HCT116 (cell line): ENCODE data around the gene CPHXL2. TPM values are rescaled to one million over a fixed set of nuclear protein-coding genes. Genes with fewer than 3 reads are reported as not detected.

Experiments used
- ATAC-seq: fragments of 200-7000 bp; cut with Tn5 transposase; 2 replicates; pipeline ENCODE4 v1.9.1; 2020; ENCODE audit warnings: mild to moderate bottlenecking, moderate library complexity
- BruUV-seq: library from RNA; stranded (reverse); fragments of 400-500 nt; replicated peaks from 2 replicates; lab custom pipeline; 2021; lab: Mats Ljungman, UMichigan
- CTCF ChIA-PET: fragments of 300-600 bp; sonication (Branson Sonifier 250); formaldehyde crosslinking; loops from one replicate; lab custom pipeline; 2021; ENCODE audit warnings: antibody characterized with exemption; lab: Charles Lee
- POLR2A ChIA-PET: fragments of 300-600, 350-600 bp; sonication (Branson Sonifier 250); formaldehyde crosslinking; loops from one replicate; lab custom pipeline; 2021; ENCODE audit warnings: antibody characterized with exemption; lab: Charles Lee
- RAD21 ChIA-PET, 2 experiments: fragments of 300-600 bp; sonication (Branson Sonifier 250); formaldehyde crosslinking; loops; one replicate each; lab custom pipeline; 2023; ENCODE audit warnings: low total read pairs in 2 of 2; ENCODE audit not compliant: uncharacterized antibody in 2 of 2, unreplicated experiment in 2 of 2, low non-redundant PET in 1 of 2; lab: Charles Lee
- DNase-seq: peaks from one replicate; pipeline ENCODE4 v3.0.0-alpha.2; 2010; ENCODE audit warnings: low read depth, low spot score
- H2AFZ ChIP-seq: fragments of 200-600 bp; shearing (Covaris generic), sonication (generic); 2 replicates; pipeline ENCODE4 v1.6.1; 2017; ENCODE audit warnings: low read depth, mixed run types, mixed read lengths, antibody characterized with exemption, low read length; ENCODE audit not compliant: poor library complexity, severe bottlenecking
- H3K27ac ChIP-seq: 2 replicates; pipeline ENCODE4 v1.5.1; 2012; ENCODE audit warnings: low read depth, low read length
- H3K27me3 ChIP-seq: fragments of 200-600 bp; sonication (generic); 2 replicates; pipeline ENCODE4 v1.6.1; 2016; ENCODE audit warnings: mixed run types, low read length, mixed read lengths; ENCODE audit not compliant: insufficient read depth
- H3K36me3 ChIP-seq, 2 experiments: fragments of 200-500 bp in 1 of 2; fragments of 200-600 bp in 1 of 2; sonication (Bioruptor generic) in 1 of 2; sonication (generic) in 1 of 2; 2 replicates each; pipeline versions ENCODE4 v1.5.1 to v1.6.1; 2014 to 2016; ENCODE audit warnings: low read length in 2 of 2, inconsistent platforms in 1 of 2, mixed read lengths in 1 of 2, mixed run types in 1 of 2; ENCODE audit not compliant: insufficient read depth in 2 of 2, control insufficient read depth in 1 of 2
- H3K4me1 ChIP-seq, 2 experiments: fragments of 200-600 bp in 1 of 2; sonication (generic) in 1 of 2; 2 replicates each; pipeline versions ENCODE4 v1.5.1 to v1.6.1; 2012 to 2017; ENCODE audit warnings: low read length in 2 of 2, inconsistent platforms in 1 of 2, mild to moderate bottlenecking in 1 of 2, mixed read lengths in 1 of 2, mixed run types in 1 of 2, moderate library complexity in 1 of 2; ENCODE audit not compliant: insufficient read depth in 2 of 2, control insufficient read depth in 1 of 2
- H3K4me2 ChIP-seq: fragments of 200-600 bp; sonication (generic); 2 replicates; pipeline ENCODE4 v1.6.1; 2017; ENCODE audit warnings: mixed run types, low read length, mixed read lengths
- H3K4me3 ChIP-seq, 2 experiments: fragments of 200-600 bp in 1 of 2; sonication (generic) in 1 of 2; replicated peaks in 1 of 2; 2 replicates each; pipeline ENCODE4 v1.5.1; 2011 to 2016; ENCODE audit warnings: low read length in 2 of 2, control low read depth in 1 of 2, low read depth in 1 of 2, mild to moderate bottlenecking in 1 of 2, mixed read lengths in 1 of 2, mixed run types in 1 of 2
- H3K79me2 ChIP-seq: fragments of 200-600 bp; sonication (generic); 2 replicates; pipeline ENCODE4 v1.6.1; 2017; ENCODE audit warnings: mild to moderate bottlenecking, mixed run types, low read length, moderate library complexity, mixed read lengths; ENCODE audit not compliant: insufficient read depth
- H3K9ac ChIP-seq: fragments of 200-600 bp; sonication (generic); 2 replicates; pipeline ENCODE4 v1.6.1; 2016; ENCODE audit warnings: low read length, mixed read lengths
- H3K9me2 ChIP-seq: fragments of 200-600 bp; sonication (generic), shearing (Covaris generic); 2 replicates; pipeline ENCODE4 v1.6.1; 2017; ENCODE audit warnings: mixed run types, mild to moderate bottlenecking, moderate library complexity; ENCODE audit not compliant: insufficient read depth
- H3K9me3 ChIP-seq, 2 experiments: fragments of 200-500 bp in 1 of 2; fragments of 200-600 bp in 1 of 2; sonication (Bioruptor generic) in 1 of 2; sonication (generic) in 1 of 2; 2 replicates each; pipeline ENCODE4 v1.6.1; 2014 to 2017; ENCODE audit warnings: low read length in 2 of 2, mixed read lengths in 2 of 2, inconsistent platforms in 1 of 2, low read depth in 1 of 2, mild to moderate bottlenecking in 1 of 2, mixed run types in 1 of 2, moderate library complexity in 1 of 2; ENCODE audit not compliant: control insufficient read depth in 1 of 2, insufficient read depth in 1 of 2
- H4K20me1 ChIP-seq: fragments of 200-600 bp; sonication (generic), shearing (Covaris generic); 2 replicates; pipeline ENCODE4 v1.6.1; 2017; ENCODE audit warnings: mixed run types, mild to moderate bottlenecking, moderate library complexity; ENCODE audit not compliant: insufficient read depth
- CBX3 ChIP-seq: IDR thresholded peaks from 2 replicates; pipeline ENCODE4 v1.6.1; 2012; ENCODE audit warnings: low read depth
- CEBPB ChIP-seq: IDR thresholded peaks from 2 replicates; pipeline ENCODE4 v1.6.1; 2012; ENCODE audit warnings: low read depth
- ELF1 ChIP-seq: IDR thresholded peaks from 2 replicates; pipeline ENCODE4 v1.6.1; 2012; ENCODE audit warnings: low read depth, borderline replicate concordance
- EZH2phosphoT487 ChIP-seq: fragments of 200-600 bp; IDR thresholded peaks from 2 replicates; pipeline ENCODE4 v1.6.1; 2018; ENCODE audit warnings: antibody characterized with exemption, borderline replicate concordance
- JUND ChIP-seq: IDR thresholded peaks from 2 replicates; pipeline ENCODE4 v1.6.1; 2012
- POLR2AphosphoS5 ChIP-seq: IDR thresholded peaks from 2 replicates; pipeline ENCODE4 v1.6.1; 2011; ENCODE audit warnings: mild to moderate bottlenecking, low read depth, low read length, moderate library complexity
- RAD21 ChIP-seq: IDR thresholded peaks from 2 replicates; pipeline ENCODE4 v1.6.1; 2012; ENCODE audit warnings: low read depth, mild to moderate bottlenecking
- SIN3A ChIP-seq: IDR thresholded peaks from 2 replicates; pipeline ENCODE4 v1.6.1; 2012; ENCODE audit warnings: low read depth
- TCF7L2 ChIP-seq: IDR thresholded peaks from 2 replicates; pipeline ENCODE4 v1.7.0; 2011; ENCODE audit warnings: borderline replicate concordance, inconsistent platforms; ENCODE audit not compliant: insufficient read depth, insufficient read length; ENCODE audit errors: extremely low read depth
- YY1 ChIP-seq: IDR thresholded peaks from 2 replicates; pipeline ENCODE4 v1.6.1; 2011; ENCODE audit warnings: low read length, low read depth, moderate library complexity, mild to moderate bottlenecking; ENCODE audit not compliant: insufficient replicate concordance; ENCODE audit errors: extremely low read depth
- ZFX ChIP-seq: fragments of 450-650 bp; IDR thresholded peaks from 2 replicates; pipeline ENCODE4 v1.6.1; 2017
- ZNF274 ChIP-seq: fragments of 200-500 bp; sonication (Bioruptor generic); IDR thresholded peaks from 2 replicates; pipeline ENCODE4 v1.6.1; 2014; ENCODE audit warnings: mild to moderate bottlenecking, low read depth, low read length, inconsistent platforms
- intact Hi-C: fragments of 100-400 bp; cut with micrococcal nuclease; formaldehyde crosslinking; loops from 2 replicates; pipeline ENCODE4 v1.10.0; 2022
- total RNA-seq: library from RNA; stranded (reverse); gene quantifications from one replicate; pipeline ENCODE4 v1.2.1, GENCODE V29; 2021; ENCODE audit not compliant: unreplicated experiment
- TF ChIP-seq, protein P1 (sequence below): IDR thresholded peaks from 2 replicates; pipeline ENCODE4 v1.6.1; 2012
- TF ChIP-seq, protein P2 (sequence below): IDR thresholded peaks from 2 replicates; pipeline ENCODE4 v1.6.1; 2012; ENCODE audit warnings: low read depth
- TF ChIP-seq, protein P3 (sequence below), 3 experiments: fragments of 200-600 bp in 1 of 3; sonication (generic) in 1 of 3; IDR thresholded peaks in 2 of 3; conservative IDR thresholded peaks in 1 of 3; 2 replicates each; pipeline ENCODE4 v1.5.1; 2012 to 2017; ENCODE audit warnings: low read depth in 2 of 3, low read length in 2 of 3, antibody characterized with exemption in 1 of 3, borderline replicate concordance in 1 of 3, control low read depth in 1 of 3, mild to moderate bottlenecking in 1 of 3, mixed read lengths in 1 of 3, mixed run types in 1 of 3, moderate library complexity in 1 of 3; ENCODE audit not compliant: insufficient read depth in 1 of 3
- TF ChIP-seq, protein P4 (sequence below): IDR thresholded peaks from 2 replicates; pipeline ENCODE4 v1.6.1; 2012

The CPHXL2 gene
- total RNA-seq, 1 experiment from 2014 or later = not detected

DNA sequence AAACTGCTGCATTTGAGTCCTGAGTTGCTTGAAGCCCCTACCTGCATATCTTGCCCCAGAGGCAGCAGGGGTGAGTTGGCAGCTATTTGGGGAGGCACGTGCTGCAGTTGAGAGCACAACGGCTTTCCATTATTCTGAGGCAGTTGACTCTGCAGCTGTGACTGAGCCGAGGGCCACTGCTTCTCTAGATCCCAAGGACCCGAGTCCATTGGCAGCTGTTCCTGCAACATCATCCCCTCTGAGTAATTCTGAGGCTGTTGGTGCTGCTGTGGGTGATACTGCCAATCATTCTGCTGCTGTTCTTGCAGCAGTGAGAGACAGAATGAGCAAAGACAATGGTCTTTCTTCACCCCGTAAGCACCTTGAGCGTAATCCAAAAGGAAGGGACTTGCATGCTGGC is 16.5 kb downstream of the CPHXL2 start:
- Histone ChIP-seq H3K79me2 (no peaks in the 10 kb centered on the region), H4K20me1 (no peaks in the 10 kb centered on the region), H3K4me3 (no peak overlapping the region), H2AFZ (no peak overlapping the region), H3K27ac (no peak overlapping the region), H3K9ac (no peak overlapping the region), H3K36me3 (peaks cover 13 to 21% of the 10 kb centered on the region in 2 experiments; a peak in 2 of 4 replicates), H3K27me3 (no peaks in the 10 kb centered on the region), H3K4me2 (no peak overlapping the region), H3K9me3 (no peaks in the 10 kb centered on the region), H3K9me2 (no peaks in the 10 kb centered on the region), H3K4me1 (no peaks in the 10 kb centered on the region)
- ChIA-PET POLR2A (no interaction called here), CTCF (no interaction called here), RAD21 (no interaction called here)
- no TSS peak for BruUV-seq
- intact Hi-C loops = no loop called here
- TF ChIP-seq RAD21 = no peak
- TF ChIP-seq, protein P1, sequence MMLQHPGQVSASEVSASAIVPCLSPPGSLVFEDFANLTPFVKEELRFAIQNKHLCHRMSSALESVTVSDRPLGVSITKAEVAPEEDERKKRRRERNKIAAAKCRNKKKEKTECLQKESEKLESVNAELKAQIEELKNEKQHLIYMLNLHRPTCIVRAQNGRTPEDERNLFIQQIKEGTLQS = no peak
- no peak for TF ChIP-seq ZFX
- TF ChIP-seq EZH2phosphoT487 = no peak
- TF ChIP-seq TCF7L2 = no peak
- TF ChIP-seq JUND = no peak
- TF ChIP-seq CEBPB = no peak
- no peak for TF ChIP-seq YY1
- TF ChIP-seq CBX3 = no peak
- TF ChIP-seq SIN3A = no peak
- TF ChIP-seq, protein P2, sequence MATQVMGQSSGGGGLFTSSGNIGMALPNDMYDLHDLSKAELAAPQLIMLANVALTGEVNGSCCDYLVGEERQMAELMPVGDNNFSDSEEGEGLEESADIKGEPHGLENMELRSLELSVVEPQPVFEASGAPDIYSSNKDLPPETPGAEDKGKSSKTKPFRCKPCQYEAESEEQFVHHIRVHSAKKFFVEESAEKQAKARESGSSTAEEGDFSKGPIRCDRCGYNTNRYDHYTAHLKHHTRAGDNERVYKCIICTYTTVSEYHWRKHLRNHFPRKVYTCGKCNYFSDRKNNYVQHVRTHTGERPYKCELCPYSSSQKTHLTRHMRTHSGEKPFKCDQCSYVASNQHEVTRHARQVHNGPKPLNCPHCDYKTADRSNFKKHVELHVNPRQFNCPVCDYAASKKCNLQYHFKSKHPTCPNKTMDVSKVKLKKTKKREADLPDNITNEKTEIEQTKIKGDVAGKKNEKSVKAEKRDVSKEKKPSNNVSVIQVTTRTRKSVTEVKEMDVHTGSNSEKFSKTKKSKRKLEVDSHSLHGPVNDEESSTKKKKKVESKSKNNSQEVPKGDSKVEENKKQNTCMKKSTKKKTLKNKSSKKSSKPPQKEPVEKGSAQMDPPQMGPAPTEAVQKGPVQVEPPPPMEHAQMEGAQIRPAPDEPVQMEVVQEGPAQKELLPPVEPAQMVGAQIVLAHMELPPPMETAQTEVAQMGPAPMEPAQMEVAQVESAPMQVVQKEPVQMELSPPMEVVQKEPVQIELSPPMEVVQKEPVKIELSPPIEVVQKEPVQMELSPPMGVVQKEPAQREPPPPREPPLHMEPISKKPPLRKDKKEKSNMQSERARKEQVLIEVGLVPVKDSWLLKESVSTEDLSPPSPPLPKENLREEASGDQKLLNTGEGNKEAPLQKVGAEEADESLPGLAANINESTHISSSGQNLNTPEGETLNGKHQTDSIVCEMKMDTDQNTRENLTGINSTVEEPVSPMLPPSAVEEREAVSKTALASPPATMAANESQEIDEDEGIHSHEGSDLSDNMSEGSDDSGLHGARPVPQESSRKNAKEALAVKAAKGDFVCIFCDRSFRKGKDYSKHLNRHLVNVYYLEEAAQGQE = no peak
- no peak for TF ChIP-seq ELF1
- TF ChIP-seq, protein P3, sequence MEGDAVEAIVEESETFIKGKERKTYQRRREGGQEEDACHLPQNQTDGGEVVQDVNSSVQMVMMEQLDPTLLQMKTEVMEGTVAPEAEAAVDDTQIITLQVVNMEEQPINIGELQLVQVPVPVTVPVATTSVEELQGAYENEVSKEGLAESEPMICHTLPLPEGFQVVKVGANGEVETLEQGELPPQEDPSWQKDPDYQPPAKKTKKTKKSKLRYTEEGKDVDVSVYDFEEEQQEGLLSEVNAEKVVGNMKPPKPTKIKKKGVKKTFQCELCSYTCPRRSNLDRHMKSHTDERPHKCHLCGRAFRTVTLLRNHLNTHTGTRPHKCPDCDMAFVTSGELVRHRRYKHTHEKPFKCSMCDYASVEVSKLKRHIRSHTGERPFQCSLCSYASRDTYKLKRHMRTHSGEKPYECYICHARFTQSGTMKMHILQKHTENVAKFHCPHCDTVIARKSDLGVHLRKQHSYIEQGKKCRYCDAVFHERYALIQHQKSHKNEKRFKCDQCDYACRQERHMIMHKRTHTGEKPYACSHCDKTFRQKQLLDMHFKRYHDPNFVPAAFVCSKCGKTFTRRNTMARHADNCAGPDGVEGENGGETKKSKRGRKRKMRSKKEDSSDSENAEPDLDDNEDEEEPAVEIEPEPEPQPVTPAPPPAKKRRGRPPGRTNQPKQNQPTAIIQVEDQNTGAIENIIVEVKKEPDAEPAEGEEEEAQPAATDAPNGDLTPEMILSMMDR (IDR thresholded peaks at IDR 0.05 in 2 of 3, conservative IDR thresholded peaks at IDR 0.05 in 1 of 3; ENCODE audit: borderline replicate concordance in 1 of 3, insufficient read depth in 1 of 3, low read depth in 2 of 3, low read length in 2 of 3) = no peak
- TF ChIP-seq, protein P4, sequence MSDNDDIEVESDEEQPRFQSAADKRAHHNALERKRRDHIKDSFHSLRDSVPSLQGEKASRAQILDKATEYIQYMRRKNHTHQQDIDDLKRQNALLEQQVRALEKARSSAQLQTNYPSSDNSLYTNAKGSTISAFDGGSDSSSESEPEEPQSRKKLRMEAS = no peak
- TF ChIP-seq ZNF274 = no peak
- TF ChIP-seq POLR2AphosphoS5 = no peak
- no peak for DNase-seq
- ATAC-seq = no peak
